ENCODE data around the gene KCTD21.
"Not testable (repeated sequence)": the region's sequence is repeated elsewhere in the genome, so short reads cannot be mapped to it uniquely, and the experiment has no call there.

The KCTD21 gene

GRCh38 chr11:78188286-78189173 is at the start of gene KCTD21, which contains the start of gene USP35:
Gene KCTD21 (minus strand): TSS chr11:78188626. CDS start chr11:78174554, 14,072 bp downstream.
Gene USP35 (plus strand): TSS chr11:78188919. CDS start chr11:78196246, 7,327 bp downstream.
- peak; percentile 95 for DNase-seq

- no peak for DNase-seq
These were observed 49.0 kb upstream of the KCTD21 start for GRCh38 chr11:78237293-78238046.

GRCh38 chr11:78234006-78234405 is 45.6 kb upstream of the KCTD21 start:
- no peak for DNase-seq

GRCh38 chr11:78233046-78233445 is 44.6 kb upstream of the KCTD21 start:
- DNase-seq = not testable (repeated sequence)

GRCh38 chr11:78231962-78232501 is 43.6 kb upstream of the KCTD21 start:
- peak; percentile 89 for DNase-seq

GRCh38 chr11:78230161-78230877 is 41.9 kb upstream of the KCTD21 start:
- DNase-seq = no peak

GRCh38 chr11:78229106-78229505 is 40.7 kb upstream of the KCTD21 start:
- no peak for DNase-seq

- DNase-seq = peak; percentile 55
These were observed 40.0 kb upstream of the KCTD21 start for GRCh38 chr11:78228467-78228866.

GRCh38 chr11:78227921-78228320 is 39.5 kb upstream of the KCTD21 start:
- no peak for DNase-seq

GRCh38 chr11:78226684-78227680 is 38.6 kb upstream of the KCTD21 start:
- DNase-seq = no peak

- DNase-seq = no peak
These were observed 36.5 kb upstream of the KCTD21 start for GRCh38 chr11:78224906-78225420.

- no peak for DNase-seq
These were observed 36.1 kb upstream of the KCTD21 start for GRCh38 chr11:78224506-78224905.

GRCh38 chr11:78223320-78223954 is 35.0 kb upstream of the KCTD21 start:
- DNase-seq = no peak

- DNase-seq = not testable (repeated sequence)
These were observed 34.3 kb upstream of the KCTD21 start for GRCh38 chr11:78222726-78223125.

- DNase-seq = no peak
These were observed 33.2 kb upstream of the KCTD21 start for GRCh38 chr11:78221396-78222315.

- DNase-seq = no peak
These were observed 32.1 kb upstream of the KCTD21 start for GRCh38 chr11:78220218-78221157.

- DNase-seq = no peak
These were observed 31.2 kb upstream of the KCTD21 start for GRCh38 chr11:78219493-78220217.

Measured in fibroblast of skin of right quadriceps (primary cell).